Fibroblast of villous mesenchyme (primary cell): ENCODE results near the gene BRF1. TPM values are rescaled to one million over a fixed set of nuclear protein-coding genes. Genes with fewer than 3 reads are reported as not detected.
A peak's percentile ranks its signal among the peaks of the same experiment; 100 is the strongest.
"Not testable (repeated sequence)": the region's sequence is repeated elsewhere in the genome, so short reads cannot be mapped to it uniquely, and the experiment has no call there.

Source experiments
- DNase-seq: peaks from one replicate; pipeline ENCODE4 v3.0.0-alpha.2; 2010; ENCODE audit warnings: low read depth
- H3K4me3 ChIP-seq: 2 replicates; pipeline ENCODE4 v1.5.1; 2011; ENCODE audit warnings: low read depth, mild to moderate bottlenecking, low read length
- CTCF ChIP-seq: IDR thresholded peaks from 2 replicates; pipeline ENCODE4 v1.5.1; 2012; ENCODE audit warnings: low read depth, mild to moderate bottlenecking, low read length; ENCODE audit not compliant: insufficient read depth
- total RNA-seq: library from RNA; depleted of rRNA; stranded (reverse); fragments of >200 nt; gene quantifications from 2 replicates; pipeline ENCODE4 v1.2.3, GENCODE V29; 2012

BRF1 gene
- total RNA-seq, 1 donor, result 32.8 TPM

- TF ChIP-seq CTCF, result no peak
- no peak for DNase-seq
- H3K4me3 ChIP-seq, result no peak overlapping the region
These were observed 6.4 kb upstream of the BRF1 start for GRCh38 chr14:105307052-105307727.

GRCh38 chr14:105305791-105306190, 5.0 kb upstream of the BRF1 start:
- no peak for TF ChIP-seq CTCF
- H3K4me3 ChIP-seq, result no peak overlapping the region
- no peak for DNase-seq

GRCh38 chr14:105305345-105305744, 4.5 kb upstream of the BRF1 start:
- H3K4me3 ChIP-seq, result no peak overlapping the region
- TF ChIP-seq CTCF, result no peak
- DNase-seq, result no peak

- H3K4me3 ChIP-seq, result no peak overlapping the region
- no peak for DNase-seq
- TF ChIP-seq CTCF, result no peak
These were observed 3.8 kb upstream of the BRF1 start for GRCh38 chr14:105304565-105304964.

DNA sequence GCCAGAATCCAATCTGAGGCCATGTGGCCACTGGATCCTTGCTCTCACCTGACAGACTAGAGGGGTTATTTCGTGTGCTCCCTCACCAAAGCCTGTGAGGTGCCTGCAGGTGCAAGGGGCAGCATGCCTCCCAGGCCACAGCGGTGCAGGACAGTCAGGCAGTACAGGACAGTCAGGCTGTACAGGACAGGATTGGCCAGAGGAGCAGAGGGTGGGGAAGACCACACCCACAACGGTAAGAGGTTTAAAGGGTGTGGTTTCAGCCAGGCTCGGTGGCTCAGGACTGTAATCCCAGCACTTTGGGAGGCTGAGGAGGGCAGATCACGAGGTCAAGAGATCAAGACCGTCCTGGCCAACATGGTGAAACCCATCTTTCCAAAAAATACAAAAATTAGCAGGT, 3.1 kb upstream of the BRF1 start:
- no peak overlapping the region for H3K4me3 ChIP-seq
- no peak for TF ChIP-seq CTCF
- DNase-seq, result no peak

DNA sequence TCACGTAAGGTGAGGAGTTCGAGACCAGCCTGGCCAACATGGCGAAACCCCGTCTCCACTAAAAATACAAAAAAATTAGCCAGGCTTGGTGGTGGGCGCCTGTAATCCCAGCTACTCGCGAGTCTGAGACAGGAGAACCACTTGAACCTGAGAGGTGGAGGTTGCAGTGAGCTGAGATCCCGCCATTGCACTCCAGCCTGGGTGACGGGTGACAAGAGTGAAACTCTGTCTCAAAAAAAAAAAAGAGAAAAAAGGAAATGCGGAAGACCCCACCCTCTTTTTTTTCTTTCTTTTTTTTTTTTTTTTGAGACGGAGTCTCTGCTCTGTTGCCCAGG, 1.1 kb upstream of the BRF1 start:
- H3K4me3 ChIP-seq, result peak overlapping the region; percentile 79
- DNase-seq, result not testable (repeated sequence)

DNA sequence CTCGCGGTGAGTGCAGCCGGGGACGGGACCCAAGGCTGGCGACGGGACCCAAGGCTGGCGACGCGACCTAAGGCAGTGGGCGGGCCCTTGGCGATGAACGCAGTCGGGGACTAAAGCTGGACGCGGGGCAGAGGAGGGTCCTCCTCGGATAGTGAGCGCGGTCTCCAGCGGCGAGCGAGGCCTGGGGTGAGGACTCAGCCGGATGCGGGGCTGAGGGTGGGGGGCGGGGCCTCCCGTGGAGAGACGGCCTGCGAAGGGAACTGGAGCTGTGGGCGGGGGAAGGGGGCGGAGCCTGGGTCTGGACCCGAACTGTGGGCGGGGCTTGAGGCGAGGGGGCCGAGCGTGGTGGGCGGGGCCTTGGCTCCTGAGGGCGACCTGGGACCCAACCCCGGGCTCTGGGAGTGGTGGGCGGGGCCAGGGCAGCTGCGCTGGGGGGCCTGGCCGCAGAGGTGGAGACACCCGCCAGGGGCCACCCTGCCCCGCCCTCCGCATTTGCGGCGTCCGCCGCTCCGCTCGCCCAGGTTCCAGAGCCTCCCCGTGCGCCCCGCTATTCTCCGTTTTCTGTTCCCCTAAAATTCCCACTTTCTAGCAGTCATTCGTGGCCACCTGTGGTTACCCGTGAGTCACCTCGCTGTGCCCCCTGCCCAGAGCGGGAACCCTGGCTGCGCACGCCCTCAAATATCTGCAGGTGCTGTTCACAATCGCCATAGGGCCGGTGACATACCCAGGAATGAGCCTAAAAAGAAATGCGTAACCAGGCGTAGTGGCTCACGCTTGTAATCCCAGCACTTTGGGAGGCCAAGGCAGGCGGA, 508 bp upstream of the BRF1 start:
- peak overlapping the region; percentile 79 for H3K4me3 ChIP-seq
- no peak for TF ChIP-seq CTCF
- peak; percentile 95 for DNase-seq
